ENCODE results near the gene ACBD3. TPM values are rescaled to one million over a fixed set of nuclear protein-coding genes. Genes with fewer than 3 reads are reported as not detected.

ACBD3 gene
- total RNA-seq, 1 donor from 2014 or later: 47.4 TPM

DNA sequence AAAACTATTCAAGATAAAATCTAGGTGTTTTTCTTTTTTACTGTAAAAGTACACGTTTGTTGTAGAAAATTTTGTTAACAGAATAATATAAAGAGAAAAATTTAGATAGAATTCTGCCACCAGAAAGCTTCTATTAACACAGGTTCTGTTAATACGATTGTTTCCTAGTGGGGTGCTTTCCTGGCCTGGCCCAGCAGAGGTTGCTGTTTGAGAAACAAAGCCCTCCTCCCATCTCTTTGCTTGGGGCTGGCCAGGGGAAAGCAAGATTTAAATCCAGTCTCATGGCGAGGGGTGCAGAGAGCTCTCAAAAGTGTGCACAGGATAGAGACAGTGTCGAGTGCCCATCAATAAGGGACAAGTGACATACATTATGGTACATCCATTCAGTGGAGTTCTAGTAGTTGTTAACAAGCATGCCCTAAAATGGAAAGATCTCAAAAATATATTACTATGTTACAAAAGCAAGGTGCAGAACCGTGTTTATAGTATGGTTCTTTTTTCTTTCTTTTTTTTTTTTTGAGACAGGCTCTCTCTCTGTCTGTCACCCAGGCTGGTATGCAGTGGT lies 14.6 kb upstream of the ACBD3 start:
- no peak for DNase-seq

DNA sequence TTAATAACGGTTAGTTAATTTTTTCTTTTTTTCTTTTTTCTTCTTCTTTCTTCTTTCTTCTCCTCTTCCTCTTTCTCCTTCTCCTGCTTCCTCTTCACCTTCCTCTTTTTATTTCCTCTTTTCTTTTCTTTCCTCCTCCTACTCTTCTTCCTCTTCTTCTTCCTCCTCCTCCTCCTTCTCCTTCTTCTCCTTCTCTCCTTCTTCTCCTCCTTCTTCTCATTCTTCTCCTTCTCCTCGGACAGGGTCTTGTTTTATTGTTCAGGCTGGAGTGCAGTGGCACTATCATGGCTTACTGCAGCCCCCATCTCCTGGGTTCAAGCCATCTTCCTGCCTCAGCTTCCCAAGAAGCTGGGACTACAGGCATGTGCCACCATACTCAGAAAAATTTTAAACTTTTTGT lies 13.4 kb upstream of the ACBD3 start:
- DNase-seq: no peak

DNA sequence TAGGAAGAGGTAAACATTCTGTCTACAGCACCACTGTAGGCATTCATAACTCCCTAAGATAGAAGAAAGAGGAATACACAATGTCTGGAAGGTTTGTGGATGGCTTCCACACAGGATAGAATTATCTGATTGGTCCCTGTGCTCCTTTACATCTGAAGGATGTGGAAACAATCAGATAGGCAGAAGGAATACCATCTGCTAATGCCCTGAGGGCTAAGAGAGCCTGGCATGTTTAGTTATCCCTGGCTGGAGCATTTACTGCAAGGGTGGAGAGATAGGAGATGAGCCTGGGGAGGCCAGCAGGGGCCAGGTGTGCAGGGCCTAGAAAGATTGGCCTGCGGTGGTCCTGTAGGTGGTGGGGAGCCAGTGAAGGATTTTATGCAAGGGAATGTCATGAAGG lies 8.6 kb upstream of the ACBD3 start:
- no peak for DNase-seq

DNA sequence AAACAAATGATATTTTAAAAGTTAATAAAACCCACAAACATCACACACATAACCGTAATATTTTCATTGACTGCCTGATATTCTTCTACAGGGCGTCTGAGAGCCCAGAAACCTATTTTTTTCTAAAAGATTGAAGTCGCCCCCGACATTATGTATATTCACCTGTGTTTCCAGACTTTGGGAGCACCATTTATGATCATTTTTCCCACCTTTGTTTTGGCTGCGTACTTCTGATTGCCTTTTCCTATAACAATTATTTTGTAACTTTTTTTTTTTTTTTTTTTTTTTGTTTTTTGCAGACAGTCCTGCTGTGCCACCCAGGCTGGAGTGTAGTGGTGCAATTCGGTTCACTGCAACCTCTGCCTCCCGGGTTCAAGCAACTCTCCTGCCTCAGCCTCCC lies 839 bp upstream of the ACBD3 start:
- DNase-seq: no peak

DNA sequence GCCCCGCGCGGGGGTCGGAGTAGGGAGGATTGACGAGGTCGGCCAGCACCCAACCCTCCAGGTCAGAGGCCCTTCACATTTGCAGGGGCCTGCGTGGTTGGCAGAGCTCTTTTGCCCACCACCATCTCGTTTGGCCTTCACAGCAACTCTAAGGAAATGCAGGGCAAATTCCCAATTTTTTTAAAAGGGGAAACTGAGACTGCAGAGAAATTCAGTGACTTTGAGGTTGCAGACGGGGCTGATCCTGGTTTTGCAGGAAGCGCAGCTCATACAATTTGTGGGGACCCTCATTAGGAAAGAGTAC lies 430 bp upstream of the ACBD3 start:
- no peak for DNase-seq

DNA sequence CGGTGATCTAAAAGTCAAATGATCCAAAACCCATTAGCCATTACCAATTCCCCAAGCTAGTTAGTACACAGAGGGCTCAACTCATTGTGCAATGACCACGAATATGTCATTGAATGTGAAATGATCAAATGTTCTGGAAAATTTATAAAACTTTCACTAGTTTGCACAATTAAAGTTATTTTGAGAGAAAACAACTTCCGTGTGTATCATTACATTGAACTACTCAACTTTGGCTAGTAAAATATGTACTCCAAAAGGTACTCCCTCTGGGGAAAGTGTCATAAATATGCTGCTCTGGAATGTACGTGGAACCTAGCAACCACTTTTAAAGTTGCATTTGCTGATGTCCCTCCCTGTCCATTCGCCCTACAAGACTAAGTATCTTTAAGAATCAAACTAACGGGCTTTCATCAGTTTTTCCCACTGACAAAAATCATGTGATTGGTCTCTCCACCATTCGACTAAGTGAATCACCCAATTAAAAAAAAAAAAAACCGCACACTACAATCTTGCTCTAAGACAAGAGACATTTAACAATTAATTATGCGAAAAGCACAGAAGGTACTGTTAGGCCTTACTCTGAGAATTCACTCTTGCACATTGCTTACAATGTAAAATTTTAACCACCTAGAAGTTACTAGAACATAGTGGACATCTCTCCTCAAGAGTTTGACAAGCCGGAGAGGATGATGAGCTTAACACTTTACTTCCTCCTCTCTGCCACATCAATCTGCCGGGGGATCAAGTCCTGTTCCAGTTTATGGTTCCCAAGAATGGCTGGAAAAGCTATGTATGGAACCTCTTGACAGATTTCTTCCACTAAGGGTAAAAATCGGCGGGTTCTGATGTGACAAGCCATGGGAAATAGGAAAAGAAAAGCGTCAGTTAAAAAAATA lies 1.2 kb downstream of the ACBD3 start:
- DNase-seq: no peak

DNA sequence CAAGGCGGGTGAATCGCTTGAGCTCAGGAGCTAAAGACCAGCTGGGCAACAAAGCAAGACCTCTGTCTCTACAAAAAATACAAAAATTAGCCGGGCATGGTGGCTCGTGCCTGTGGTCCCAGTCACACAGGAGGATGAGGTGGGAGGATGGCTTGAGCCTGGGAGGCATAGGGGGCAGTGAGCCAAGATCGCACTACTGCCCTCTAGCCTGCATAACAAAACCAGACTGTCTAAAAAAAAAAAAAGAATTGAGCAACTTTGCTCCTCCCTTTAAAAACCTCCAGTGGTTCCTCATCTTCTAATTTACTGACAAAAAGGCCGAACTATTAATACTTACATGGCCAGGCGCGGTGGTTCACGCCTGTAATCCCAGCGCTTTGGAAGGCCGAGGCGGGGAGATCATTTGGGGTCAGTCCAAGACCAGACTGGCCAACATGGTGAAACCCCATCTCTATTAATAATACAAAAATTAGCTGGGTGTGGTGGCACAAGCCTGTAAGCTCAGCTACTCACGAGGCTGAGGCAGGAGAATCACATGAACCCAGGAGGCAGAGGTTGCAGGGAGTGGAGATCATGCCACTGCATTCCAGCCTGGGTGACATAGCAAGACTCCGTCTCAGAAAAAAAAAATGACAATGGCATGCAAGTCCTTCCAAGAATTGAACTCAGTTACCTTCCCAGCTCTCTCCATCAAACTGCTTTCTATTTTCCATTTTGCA lies 4.4 kb downstream of the ACBD3 start:
- DNase-seq: no peak

DNA sequence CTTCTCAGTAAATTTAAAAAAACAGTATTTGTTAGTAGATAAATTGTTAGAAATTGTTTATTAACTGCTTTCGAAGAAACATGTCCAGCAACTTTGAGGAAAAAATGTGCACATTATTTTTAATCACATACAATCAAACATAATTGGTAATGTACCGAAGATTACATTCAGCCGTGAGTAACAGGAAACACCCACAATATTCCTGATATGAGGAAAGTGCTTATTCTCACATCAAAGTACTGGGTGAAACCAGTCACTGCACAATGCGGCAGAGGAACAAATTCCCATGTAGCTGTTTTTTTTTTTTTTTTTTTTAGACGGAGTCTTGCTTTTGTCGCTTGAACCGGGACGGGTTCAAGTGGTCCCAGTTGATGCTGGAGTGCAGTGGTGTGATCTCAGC lies 9.7 kb downstream of the ACBD3 start:
- DNase-seq: no peak

DNA sequence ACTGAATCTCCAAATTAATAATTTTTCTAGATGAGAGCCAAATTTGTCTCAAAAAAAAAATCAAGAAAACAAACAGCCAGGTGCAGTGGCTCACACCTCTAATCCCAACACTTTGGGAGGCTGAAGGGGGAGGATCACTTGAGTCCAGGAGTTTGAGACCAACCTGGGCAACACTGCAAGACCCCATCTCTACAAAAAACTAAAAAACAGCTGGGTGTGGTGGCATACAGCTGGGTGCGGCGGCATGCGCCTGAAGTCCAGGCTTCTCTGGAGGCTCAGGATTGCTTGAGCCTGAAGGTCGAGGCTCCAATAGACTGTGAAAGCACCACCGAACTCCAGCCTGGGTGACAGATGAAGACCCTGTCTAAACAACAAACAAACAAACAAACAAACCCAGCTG lies 14.0 kb downstream of the ACBD3 start:
- DNase-seq: no peak

DNA sequence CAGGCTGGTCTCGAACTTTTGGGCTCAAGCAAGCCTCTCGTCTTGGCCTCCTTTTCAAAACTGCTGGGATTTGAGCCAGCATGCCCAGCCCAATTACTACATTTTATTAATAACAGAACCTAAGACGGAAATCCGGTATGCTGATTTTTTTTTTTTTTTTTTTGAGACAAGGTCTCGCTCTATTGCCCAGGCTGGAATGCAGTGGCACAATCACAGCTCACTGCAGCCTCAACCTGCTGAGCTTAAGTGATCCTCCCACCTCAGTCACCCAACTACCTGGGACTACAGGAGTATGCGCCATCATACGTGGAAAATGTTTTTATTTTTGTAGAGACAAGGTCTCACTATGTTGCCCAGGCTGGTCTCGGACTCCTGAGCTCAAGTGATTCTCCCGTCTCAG lies 20.2 kb downstream of the ACBD3 start:
- DNase-seq: no peak

DNA sequence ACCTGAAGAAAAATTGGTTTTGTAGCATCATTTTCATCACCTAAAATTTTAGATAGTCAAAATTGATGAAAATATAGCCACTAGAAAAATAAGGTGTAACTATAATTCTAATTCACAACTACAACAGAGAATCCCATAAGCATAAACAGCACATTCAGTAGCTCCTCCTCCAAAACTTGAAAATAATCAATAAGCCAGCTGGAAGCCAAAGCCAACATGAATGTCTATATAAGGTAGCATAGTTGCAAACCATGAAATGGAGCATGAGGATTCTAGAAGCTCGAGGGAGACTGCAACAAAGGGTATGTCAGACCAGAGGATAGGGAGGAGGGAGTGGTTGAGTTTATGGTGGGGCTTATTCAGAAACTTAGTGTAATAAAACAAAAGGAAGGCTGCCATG lies 22.4 kb downstream of the ACBD3 start:
- DNase-seq: no peak

DNA sequence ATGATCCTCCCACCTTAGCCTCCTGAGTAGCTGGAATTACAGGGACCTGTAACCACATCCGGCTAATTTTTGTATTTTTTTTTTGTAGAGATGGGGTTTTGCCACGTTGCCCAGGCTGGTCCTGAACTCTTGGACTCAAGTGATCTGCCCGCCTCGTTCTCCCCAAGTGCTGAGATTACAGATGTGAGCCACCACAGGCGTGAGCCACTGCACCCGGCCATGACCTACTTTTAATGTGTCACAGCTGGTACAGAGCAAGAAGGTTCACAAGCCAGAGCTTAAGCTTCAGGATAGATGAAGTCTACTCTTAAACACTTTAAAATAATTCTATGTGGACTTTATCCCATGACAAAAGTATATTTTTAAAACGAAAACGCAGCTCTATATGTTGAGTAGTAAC lies 23.6 kb downstream of the ACBD3 start:
- no peak for DNase-seq

DNA sequence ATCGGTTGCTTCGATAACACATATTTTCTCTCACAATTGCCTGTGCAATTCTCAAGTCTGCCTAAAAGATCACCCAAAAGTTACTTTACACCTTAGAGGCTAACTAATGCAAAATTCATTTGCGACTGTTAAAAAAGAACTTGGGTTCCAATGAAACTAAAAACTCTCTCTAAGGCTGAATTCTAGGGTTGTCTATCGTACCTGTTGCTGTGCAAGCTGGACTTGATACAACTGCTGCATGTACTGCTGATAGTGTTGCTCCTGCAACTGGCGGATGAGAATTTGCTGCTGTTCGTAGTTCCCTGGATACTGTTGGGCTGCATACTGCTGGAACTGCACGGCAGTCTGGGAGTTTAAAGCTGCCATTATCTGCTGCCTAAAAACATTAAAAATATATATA lies 27.6 kb downstream of the ACBD3 start:
- no peak for DNase-seq

DNA sequence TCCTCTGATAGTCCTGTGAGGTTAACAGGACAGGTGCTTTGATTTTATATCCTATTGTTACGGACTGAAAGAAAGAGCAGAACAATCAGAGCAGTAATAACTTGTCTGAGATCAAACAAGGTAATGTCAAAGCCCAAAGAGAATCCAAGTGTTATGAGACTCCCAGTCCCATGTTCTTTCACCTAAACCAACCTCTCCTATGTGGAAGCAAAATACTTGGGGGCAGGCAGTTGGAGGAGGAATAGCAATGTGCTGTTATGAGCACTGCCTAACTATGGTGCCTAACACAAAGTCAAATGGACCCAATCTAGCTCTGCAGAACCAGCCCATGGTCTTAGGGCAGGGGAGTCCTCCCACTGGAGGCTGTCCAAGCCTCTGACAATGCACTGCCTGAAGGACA lies 28.1 kb downstream of the ACBD3 start:
- no peak for DNase-seq

DNA sequence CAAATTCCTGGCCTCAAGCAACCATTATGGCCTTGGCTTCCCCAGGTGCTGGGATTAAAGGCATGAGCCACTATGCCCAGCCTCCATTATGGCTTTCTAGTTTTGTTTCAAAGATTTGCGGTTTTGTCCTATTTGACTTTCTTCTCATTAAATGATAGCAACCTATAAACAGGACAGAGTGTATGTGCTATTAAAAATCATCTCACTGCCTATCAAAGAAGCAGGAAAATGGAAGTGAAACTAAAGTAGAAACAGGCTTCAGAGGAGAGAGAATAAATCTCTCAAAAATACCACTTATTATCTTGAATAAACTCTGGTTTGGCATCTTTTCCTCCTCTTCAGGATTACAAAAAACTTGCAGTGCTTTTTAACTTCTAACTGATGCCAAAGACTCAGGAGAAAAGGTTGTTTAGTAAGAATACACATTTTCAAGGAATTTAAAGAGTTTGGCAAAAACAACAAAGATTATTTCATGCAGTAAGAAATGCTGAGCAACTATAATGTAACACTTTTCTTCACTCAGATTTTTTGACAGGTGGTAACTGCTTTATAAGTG lies 28.7 kb downstream of the ACBD3 start:
- no peak for DNase-seq

DNA sequence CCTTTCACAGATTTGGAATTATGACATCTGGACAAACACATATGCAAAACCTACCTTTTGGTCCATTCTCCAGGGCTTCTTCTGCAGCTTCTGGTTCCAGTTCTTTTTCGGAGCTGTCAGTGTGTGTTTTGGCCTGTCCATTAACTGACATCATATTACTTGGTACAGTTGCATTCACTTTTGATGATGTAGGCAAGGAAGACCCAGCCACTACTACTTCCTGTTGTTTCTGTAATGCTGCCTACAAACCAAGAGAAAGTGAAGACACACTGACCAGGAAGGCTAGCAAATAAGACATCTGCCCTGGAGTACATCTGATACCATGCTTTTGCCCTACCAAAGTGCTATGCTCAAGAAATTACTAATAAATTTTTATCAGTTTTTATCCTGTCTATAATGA lies 31.9 kb downstream of the ACBD3 start:
- DNase-seq: no peak

DNA sequence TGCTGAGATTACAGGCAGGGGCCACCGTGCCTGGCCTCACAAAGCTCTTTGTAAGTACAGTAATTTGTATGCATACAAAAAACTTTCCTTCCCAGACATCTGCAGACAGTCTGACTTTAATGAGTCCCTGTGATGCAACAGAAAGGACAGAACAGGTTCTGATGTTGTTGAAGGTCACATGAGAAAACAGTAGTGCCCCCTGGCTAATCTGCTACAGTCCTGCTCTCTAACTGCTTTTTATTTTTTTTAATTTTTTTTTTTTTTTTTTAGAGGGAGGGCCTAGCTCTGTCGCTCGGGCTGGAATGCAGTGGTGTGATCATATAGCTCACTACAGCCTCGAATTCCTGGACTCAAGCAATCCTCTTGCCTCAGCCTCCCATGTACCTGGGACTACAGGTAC lies 36.7 kb downstream of the ACBD3 start:
- no peak for DNase-seq

DNA sequence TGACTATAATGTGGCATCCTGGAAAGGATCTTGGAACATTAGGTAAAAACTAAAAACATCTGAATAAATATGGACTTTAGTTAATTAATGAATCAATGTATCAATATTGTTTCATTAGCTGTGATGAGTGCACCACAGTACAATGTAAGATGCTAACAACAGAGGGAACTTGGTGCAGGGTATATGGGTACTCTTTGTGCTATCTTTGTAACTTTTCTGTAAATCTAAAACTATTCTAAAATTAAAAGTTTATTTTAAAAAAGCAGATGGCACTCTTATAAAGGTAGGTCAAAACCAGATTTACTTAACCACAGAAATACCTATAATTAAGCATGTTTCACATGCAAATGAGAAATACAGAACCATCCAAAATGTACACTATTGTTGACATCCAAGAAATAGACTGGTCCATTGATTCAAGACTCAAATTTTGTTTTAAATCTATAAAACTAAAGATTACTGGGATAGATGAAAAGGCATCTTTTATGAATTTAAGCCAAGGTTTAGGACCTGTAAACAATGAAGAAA lies 38.4 kb downstream of the ACBD3 start:
- no peak for DNase-seq

DNA sequence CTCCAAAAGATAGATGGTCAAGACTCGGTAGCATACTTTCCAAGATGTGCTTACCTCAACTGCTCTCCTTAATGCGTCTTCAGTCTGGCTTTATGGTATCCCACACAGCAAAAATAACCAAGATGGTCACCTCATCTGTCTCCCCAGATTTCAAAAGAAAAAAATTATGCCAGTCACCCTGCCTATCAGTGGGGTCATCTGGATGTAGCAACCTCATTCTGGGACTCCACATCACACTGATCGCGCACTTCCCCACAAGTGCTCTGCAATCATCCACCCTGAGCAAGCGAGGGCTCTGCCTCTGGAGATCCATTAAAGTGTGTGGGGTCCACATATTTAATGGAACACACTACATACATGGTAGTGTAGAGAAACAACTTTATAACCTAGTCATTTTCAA lies 42.5 kb downstream of the ACBD3 start:
- DNase-seq: no peak

DNA sequence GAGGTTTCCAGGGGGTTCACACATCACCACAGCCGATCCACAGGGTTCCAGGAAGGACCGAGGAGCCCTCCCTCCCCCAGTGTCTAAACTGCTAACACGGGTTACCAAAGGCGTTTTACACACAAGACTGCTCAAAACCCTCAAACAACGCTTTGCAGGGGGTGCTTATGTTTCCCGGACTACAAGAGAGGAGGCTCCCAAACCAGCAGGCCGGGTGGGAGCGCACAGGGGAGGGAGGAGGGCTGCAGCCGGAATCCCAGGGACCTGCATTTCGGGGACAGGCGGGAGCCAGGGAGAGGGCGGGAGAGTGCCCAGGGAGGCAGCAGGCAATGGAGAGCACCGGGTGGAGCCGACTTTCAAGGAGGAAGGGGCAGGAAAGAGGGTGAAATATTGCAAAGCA lies 50.8 kb downstream of the ACBD3 start:
- no peak for DNase-seq

DNA sequence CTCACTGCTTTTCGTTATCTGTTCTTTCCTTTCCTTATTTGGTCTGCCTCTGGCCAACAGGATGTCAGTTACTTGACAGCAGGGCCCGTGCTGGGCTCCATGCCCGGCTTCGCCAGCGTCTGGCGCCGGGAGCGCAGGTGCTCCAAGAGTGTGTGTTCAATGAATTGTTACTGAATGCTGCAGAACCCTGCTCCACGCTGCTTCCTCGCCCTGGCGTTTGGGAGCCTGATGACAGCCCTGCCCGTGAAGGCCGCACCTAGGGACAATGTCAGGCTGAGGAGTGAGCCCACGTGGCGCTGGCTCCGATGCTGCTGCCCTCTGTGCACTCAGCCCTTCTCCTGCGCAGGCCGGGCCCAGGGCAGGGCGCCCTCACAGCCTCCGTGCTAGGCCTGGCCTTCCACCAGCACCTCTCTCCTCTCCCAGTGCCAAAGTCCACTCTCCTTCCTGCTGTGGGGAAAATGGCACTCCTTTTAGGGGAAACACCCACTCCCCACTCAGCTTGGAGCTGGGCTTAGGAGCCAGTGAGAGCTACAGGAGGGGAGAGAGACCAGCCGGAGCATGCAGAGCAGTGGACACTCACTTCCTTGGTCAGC lies 51.4 kb downstream of the ACBD3 start:
- no peak for DNase-seq

DNA sequence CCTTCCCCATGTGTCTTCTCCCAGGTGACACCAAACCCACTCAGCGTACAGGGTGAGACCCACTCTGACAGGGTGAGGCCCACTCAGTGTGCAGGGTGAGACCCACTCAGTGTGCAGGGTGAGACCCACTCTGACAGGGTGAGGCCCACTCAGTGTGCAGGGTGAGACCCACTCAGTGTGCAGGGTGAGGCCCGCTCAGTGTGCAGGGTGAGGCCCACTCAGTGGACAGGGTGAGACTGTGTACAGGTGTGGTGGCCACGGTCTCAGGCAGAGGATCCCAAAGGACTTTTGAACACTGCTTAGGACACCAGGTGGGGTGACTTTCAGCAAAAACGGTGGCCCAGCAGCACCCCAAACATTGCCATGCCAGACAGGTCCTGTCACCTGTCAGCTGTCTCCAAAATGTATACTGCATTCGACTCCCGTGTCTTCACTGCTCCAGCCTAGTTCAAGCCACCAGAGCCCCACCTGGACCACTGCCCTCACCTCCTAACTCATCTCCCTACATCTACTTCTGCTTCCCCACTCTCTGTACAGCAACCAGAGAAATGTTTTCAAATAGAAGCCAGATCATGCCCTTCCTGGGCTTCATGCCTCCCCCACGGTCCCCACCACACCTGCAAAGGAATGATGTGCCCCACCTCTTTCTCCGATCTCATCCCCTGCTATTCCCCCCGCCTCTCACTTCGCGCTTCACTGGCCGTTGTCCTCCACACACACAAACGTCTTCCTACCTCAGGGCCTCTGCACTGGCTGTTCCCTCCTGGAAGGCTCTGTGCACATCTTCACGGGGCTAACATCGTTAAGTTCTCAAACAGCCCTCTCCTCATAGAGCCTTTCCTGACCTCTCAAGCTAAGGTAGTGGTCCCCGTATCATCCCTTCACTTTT lies 52.1 kb downstream of the ACBD3 start:
- no peak for DNase-seq
